Measurements from ENCODE around the gene CCM2L. TPM values are rescaled to one million over a fixed set of nuclear protein-coding genes. Genes with fewer than 3 reads are reported as not detected.

Gene CCM2L
- total and polyA plus RNA-seq, 9 of the 15 experiments (the other 6 are each of a cell fraction or from before 2014, with no cell fraction given), result 0.04 TPM; not detected in 8

- TF ChIP-seq EP400 (IDR thresholded peaks at IDR 0.05) (no peak), NR2C1 (IDR thresholded peaks at IDR 0.05) (no peak), NR2C1 (tag; IDR thresholded peaks at IDR 0.05) (peak; percentile 69), ZBTB40 (IDR thresholded peaks at IDR 0.05) (peak; percentile 94), ZBTB40 (CRISPR knock-in tag; IDR thresholded peaks at IDR 0.05) (peak; percentile 91), HDAC1 (IDR thresholded peaks at IDR 0.05) (peak in 1 of 2 experiments; percentile 98; a peak in 2 of 4 replicates), ZNF121 (CRISPR knock-in tag; conservative IDR thresholded peaks at IDR 0.05) (peak; percentile 83), GMEB1 (CRISPR knock-in tag; IDR thresholded peaks at IDR 0.05) (peak; percentile 59; the same call in 1 of the 2 replicates), ZNF668 (CRISPR knock-in tag; IDR thresholded peaks at IDR 0.05) (peak; percentile 79; the same call in 1 of the 2 replicates), MTA1 (IDR thresholded peaks at IDR 0.05; ENCODE audit: borderline replicate concordance) (no peak)
- TF ChIP-seq, protein P1, sequence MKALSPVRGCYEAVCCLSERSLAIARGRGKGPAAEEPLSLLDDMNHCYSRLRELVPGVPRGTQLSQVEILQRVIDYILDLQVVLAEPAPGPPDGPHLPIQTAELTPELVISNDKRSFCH (CRISPR knock-in tag; IDR thresholded peaks at IDR 0.05), result no peak
- TF ChIP-seq, protein P1 (tag; IDR thresholded peaks at IDR 0.05), result peak; percentile 87
- TF ChIP-seq, protein P2, sequence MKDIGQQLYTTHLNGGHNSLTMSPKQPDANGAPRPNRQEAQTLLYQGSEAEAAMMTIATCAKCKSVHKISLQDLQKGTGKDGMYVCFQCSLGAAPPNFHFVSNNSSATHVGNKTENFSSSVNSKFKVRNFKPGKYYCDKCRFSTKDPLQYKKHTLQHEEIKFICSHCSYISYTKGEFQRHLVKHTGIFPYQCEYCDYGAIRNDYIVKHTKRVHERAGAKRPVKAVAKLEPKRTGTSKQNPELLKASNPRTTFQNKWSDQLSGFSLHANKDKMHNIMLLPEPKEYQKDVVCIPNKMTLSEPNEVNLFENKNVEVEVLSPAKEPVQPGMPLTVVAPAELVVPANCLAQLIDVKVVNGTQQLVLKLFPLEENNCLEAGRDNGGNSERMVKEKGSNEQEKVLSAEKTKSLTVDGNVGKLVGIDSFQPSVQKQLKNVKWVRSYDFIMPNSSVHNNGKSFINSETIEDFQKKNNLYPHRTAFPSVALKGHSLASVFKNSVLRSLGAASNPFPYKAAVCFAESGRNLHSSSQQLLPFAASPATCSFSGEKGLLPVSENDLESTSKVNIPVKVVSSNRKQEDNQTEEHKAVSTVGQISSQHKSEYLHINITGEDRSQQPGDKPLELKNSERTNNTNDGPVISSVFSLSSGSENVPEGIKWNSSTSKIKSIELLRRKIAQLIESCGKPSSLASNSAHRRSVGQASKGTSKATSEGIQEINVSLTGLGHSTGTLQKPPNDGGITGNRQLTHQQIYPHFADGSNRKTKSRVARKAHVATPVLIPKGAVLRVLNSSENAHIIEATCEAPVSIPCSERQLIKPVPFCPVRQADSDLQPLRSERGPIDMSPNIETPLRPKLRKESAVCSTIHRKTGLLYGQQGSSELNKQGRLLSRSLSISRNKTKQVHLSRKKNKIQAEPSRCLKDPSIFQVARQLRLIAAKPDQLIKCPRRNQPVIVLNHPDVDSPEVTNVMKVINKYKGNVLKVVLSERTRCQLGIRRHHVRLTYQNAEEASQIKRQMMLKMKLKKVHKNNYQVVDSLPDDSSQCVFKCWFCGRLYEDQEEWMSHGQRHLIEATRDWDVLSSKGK (CRISPR knock-in tag; IDR thresholded peaks at IDR 0.05), result no peak
Observed at GRCh38 chr20:31968291-31969126, 41.7 kb upstream of the CCM2L start (continued).

Data from K562 (cell line).